Liver (tissue), 9 donors: ENCODE measurements around the gene IRAK2. TPM values are rescaled to one million over a fixed set of nuclear protein-coding genes. Genes with fewer than 3 reads are reported as not detected.

Experiments used
- DNase-seq: peaks from one replicate; pipeline ENCODE4 v3.0.0-alpha.2; 2017; ENCODE audit warnings: low spot score
- H3K27ac ChIP-seq, 2 donors: one replicate each; pipeline ENCODE4 v1.7.0; 2013; ENCODE audit warnings: inconsistent platforms in 2 of 2, low read length in 2 of 2, control low read depth in 1 of 2, low read depth in 1 of 2, mild to moderate bottlenecking in 1 of 2
- H3K27me3 ChIP-seq, 4 donors: one replicate each; pipeline versions ENCODE4 v1.6.1 to v1.7.0; 2013; ENCODE audit warnings: low read length in 3 of 4, inconsistent platforms in 1 of 4, mild to moderate bottlenecking in 1 of 4, moderate library complexity in 1 of 4; ENCODE audit not compliant: control insufficient read depth in 4 of 4, insufficient read depth in 4 of 4
- H3K36me3 ChIP-seq, 4 donors: one replicate each; pipeline versions ENCODE4 v1.6.1 to v1.7.0; 2013; ENCODE audit warnings: low read length in 3 of 4, mild to moderate bottlenecking in 3 of 4, low read depth in 1 of 4, moderate library complexity in 1 of 4; ENCODE audit not compliant: control insufficient read depth in 4 of 4, insufficient read depth in 3 of 4
- H3K4me1 ChIP-seq, 4 donors: one replicate each; pipeline versions ENCODE4 v1.6.1 to v1.7.0; 2013; ENCODE audit warnings: low read length in 3 of 4, mild to moderate bottlenecking in 3 of 4, moderate library complexity in 1 of 4; ENCODE audit not compliant: control insufficient read depth in 4 of 4, insufficient read depth in 4 of 4
- H3K4me3 ChIP-seq, 3 donors: one replicate each; pipeline versions ENCODE4 v1.6.1 to v1.7.0; 2013; ENCODE audit warnings: low read length in 3 of 3, control low read depth in 1 of 3, low read depth in 1 of 3, mild to moderate bottlenecking in 1 of 3
- H3K9ac ChIP-seq, 2 donors: one replicate each; pipeline ENCODE4 v1.7.0; 2013; ENCODE audit warnings: low read length in 2 of 2, mild to moderate bottlenecking in 2 of 2, moderate library complexity in 2 of 2, control low read depth in 1 of 2, low read depth in 1 of 2
- H3K9me3 ChIP-seq, 4 donors: one replicate each; pipeline versions ENCODE4 v1.6.1 to v1.7.0; 2013; ENCODE audit warnings: low read length in 3 of 4; ENCODE audit not compliant: control insufficient read depth in 4 of 4
- EGR1 ChIP-seq, 2 donors: IDR thresholded peaks; 2 replicates each; pipeline ENCODE4 v1.6.1; 2016 to 2018; ENCODE audit warnings: antibody characterized with exemption in 2 of 2, low read depth in 2 of 2
- FOXA2 ChIP-seq: IDR thresholded peaks from 2 replicates; pipeline ENCODE4 v1.6.1; 2016; ENCODE audit warnings: antibody characterized with exemption
- HNF4G ChIP-seq: IDR thresholded peaks from 2 replicates; pipeline ENCODE4 v1.6.1; 2016; ENCODE audit warnings: antibody characterized with exemption
- JUND ChIP-seq, 2 donors: IDR thresholded peaks; 2 replicates each; pipeline ENCODE4 v1.6.1; 2016; ENCODE audit warnings: antibody characterized with exemption in 2 of 2
- NR2F2 ChIP-seq: IDR thresholded peaks from 2 replicates; pipeline ENCODE4 v1.6.1; 2016; ENCODE audit warnings: antibody characterized with exemption
- RAD21 ChIP-seq, 2 donors: IDR thresholded peaks; 2 replicates each; pipeline ENCODE4 v1.6.1; 2016; ENCODE audit warnings: antibody characterized with exemption in 2 of 2, mild to moderate bottlenecking in 2 of 2
- RXRA ChIP-seq, 2 donors: IDR thresholded peaks; 2 replicates each; pipeline ENCODE4 v1.6.1; 2017 to 2018; ENCODE audit warnings: antibody characterized with exemption in 2 of 2, mild to moderate bottlenecking in 1 of 2
- TAF1 ChIP-seq: conservative IDR thresholded peaks from 2 replicates; pipeline ENCODE4 v1.6.1; 2016; ENCODE audit warnings: antibody characterized with exemption, mild to moderate bottlenecking
- YY1 ChIP-seq: IDR thresholded peaks from 2 replicates; pipeline ENCODE4 v1.6.1; 2016; ENCODE audit warnings: antibody characterized with exemption, mild to moderate bottlenecking
- WGBS: extraction: QIAGEN DNeasy Blood & Tissue Kit; methylation state at CpG from one replicate; pipeline ENCODE4 v1.1.7; 2013; 5-methylcytosine and 5-hydroxymethylcytosine counted together
- polyA plus RNA-seq, 2 donors: library from polyadenylated mRNA; stranded (reverse) in 1 of 2; unstranded in 1 of 2; fragments of 200-250 nt in 1 of 2; fragments of >200 nt in 1 of 2; fragmentation: Nextera tagmentation in 1 of 2; extraction: Ambion mirVana in 1 of 2; gene quantifications; one replicate each; pipeline versions ENCODE4 v1.2.1 to v1.2.3, GENCODE V29; 2013 to 2015
- total RNA-seq, 2 donors: library from RNA; depleted of rRNA; stranded (reverse); fragments of >200 nt; gene quantifications; one replicate each; pipeline ENCODE4 v1.2.3, GENCODE V29; 2014
- TF ChIP-seq, protein P1 (sequence below): IDR thresholded peaks from 2 replicates; pipeline ENCODE4 v1.6.1; 2016; ENCODE audit warnings: antibody characterized with exemption
- TF ChIP-seq, protein P2 (sequence below): IDR thresholded peaks from 2 replicates; pipeline ENCODE4 v1.6.1; 2016; ENCODE audit warnings: antibody characterized with exemption
- TF ChIP-seq, protein P3 (sequence below): IDR thresholded peaks from 2 replicates; pipeline ENCODE4 v1.6.1; 2016; ENCODE audit warnings: antibody characterized with exemption
- TF ChIP-seq, protein P4 (sequence below): fragments of 150-350 bp; IDR thresholded peaks from 2 replicates; pipeline ENCODE4 v1.5.1; 2017; ENCODE audit warnings: improper control_type of control experiment, low read depth, low read length; ENCODE audit not compliant: missing input control
- TF ChIP-seq, protein P5 (sequence below): IDR thresholded peaks from 2 replicates; pipeline ENCODE4 v1.6.1; 2016; ENCODE audit warnings: antibody characterized with exemption, mild to moderate bottlenecking
- donor health status: healthy.
- donor health status: healthy.
- donor health status: healthy.
- donor health status: healthy.
- donor health status: healthy.

Gene IRAK2
- total and polyA plus RNA-seq, 4 donors, result 2.7 to 9.3 (median 5.9) TPM

DNA sequence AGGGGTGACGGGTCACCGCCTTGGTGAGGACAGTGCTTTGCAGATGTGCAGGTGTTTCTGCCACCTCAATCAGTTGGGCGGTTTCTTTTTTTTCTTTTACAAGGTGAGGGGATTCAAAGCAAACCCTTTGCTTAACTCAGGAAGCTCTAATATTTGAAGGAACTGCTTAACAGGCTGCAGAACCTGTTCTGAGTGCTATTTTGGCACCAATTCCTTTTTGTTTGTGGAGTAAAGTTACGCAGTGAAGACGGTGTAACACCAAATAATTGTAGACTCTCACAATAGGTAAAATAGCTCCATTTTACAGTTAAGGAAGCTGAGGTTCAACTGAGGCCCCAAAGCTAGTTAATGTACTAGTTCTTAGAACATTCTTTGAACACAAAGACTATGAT is 121.4 kb downstream of the IRAK2 start:
- Histone ChIP-seq H3K9ac (no peak overlapping the region), H3K4me3 (no peak overlapping the region), H3K27ac (no peak overlapping the region), H3K27me3 (no peaks in the 10 kb centered on the region), H3K4me1 (no peaks in the 10 kb centered on the region), H3K9me3 (no peaks in the 10 kb centered on the region), H3K36me3 (peaks cover 0 to 17% (median 7%) of the 10 kb centered on the region in 4 donors)
- WGBS, result 94% methylated on average over 5 of the region's 5 CpGs
- no peak for TF ChIP-seq TAF1
- no peak for DNase-seq

DNA sequence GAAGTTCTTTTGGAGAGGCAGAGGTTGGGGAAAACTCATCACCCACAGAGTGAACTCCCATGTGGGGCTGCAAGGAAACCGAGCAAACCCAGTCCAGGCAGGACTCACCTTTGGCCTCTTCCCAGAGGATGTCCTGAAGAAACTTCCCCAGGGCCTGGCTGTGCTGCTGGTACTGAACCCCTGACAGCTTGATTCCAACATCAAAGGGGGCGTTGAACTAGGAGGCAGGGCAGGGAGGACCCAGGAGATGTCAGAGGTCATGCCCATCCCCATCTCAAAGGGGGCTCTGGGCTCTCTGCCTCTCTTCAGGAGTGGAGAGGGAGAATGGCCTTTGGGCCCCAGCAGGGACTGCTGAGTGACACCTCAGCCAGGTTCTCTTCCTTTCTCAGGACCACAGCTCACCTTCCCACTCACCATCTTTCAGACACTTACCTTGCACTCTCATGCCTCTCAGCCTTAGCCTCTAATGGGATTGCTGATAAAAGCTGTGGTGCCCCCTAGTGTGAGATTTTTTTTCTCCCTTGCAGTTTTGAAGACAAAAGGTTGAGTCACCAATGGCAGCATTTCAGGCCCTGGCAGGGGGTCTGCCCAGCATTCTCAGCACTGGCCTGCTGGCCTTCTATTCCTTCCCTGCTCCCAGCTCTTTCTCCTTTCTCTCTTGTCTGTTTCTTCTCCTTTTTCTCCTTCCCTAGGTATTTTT is 122.0 kb downstream of the IRAK2 start:
- H3K27ac ChIP-seq, result no peak overlapping the region
- peaks cover 0 to 17% (median 7%) of the 10 kb centered on the region in 4 donors for H3K36me3 ChIP-seq
- TF ChIP-seq, protein P1, sequence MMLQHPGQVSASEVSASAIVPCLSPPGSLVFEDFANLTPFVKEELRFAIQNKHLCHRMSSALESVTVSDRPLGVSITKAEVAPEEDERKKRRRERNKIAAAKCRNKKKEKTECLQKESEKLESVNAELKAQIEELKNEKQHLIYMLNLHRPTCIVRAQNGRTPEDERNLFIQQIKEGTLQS, result no peak
- TF ChIP-seq, protein P2, sequence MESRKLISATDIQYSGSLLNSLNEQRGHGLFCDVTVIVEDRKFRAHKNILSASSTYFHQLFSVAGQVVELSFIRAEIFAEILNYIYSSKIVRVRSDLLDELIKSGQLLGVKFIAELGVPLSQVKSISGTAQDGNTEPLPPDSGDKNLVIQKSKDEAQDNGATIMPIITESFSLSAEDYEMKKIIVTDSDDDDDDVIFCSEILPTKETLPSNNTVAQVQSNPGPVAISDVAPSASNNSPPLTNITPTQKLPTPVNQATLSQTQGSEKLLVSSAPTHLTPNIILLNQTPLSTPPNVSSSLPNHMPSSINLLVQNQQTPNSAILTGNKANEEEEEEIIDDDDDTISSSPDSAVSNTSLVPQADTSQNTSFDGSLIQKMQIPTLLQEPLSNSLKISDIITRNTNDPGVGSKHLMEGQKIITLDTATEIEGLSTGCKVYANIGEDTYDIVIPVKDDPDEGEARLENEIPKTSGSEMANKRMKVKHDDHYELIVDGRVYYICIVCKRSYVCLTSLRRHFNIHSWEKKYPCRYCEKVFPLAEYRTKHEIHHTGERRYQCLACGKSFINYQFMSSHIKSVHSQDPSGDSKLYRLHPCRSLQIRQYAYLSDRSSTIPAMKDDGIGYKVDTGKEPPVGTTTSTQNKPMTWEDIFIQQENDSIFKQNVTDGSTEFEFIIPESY, result no peak
- peak in 1 of 2 donors; percentile 59 for TF ChIP-seq RAD21 (IDR thresholded peaks at IDR 0.05)
- TF ChIP-seq HNF4G, result no peak
- TF ChIP-seq, protein P3, sequence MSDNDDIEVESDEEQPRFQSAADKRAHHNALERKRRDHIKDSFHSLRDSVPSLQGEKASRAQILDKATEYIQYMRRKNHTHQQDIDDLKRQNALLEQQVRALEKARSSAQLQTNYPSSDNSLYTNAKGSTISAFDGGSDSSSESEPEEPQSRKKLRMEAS, result no peak
- TF ChIP-seq TAF1, result no peak
- no peak for TF ChIP-seq NR2F2
- TF ChIP-seq, protein P4, sequence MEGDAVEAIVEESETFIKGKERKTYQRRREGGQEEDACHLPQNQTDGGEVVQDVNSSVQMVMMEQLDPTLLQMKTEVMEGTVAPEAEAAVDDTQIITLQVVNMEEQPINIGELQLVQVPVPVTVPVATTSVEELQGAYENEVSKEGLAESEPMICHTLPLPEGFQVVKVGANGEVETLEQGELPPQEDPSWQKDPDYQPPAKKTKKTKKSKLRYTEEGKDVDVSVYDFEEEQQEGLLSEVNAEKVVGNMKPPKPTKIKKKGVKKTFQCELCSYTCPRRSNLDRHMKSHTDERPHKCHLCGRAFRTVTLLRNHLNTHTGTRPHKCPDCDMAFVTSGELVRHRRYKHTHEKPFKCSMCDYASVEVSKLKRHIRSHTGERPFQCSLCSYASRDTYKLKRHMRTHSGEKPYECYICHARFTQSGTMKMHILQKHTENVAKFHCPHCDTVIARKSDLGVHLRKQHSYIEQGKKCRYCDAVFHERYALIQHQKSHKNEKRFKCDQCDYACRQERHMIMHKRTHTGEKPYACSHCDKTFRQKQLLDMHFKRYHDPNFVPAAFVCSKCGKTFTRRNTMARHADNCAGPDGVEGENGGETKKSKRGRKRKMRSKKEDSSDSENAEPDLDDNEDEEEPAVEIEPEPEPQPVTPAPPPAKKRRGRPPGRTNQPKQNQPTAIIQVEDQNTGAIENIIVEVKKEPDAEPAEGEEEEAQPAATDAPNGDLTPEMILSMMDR, result peak; percentile 23
- no peak for TF ChIP-seq RXRA (IDR thresholded peaks at IDR 0.05)
- 89% methylated on average over 2 of the region's 2 CpGs for WGBS
- H3K27me3 ChIP-seq, result no peaks in the 10 kb centered on the region
- H3K9ac ChIP-seq, result no peak overlapping the region
- DNase-seq, result no peak
- no peaks in the 10 kb centered on the region for H3K9me3 ChIP-seq
- H3K4me3 ChIP-seq, result no peak overlapping the region
- H3K4me1 ChIP-seq, result no peaks in the 10 kb centered on the region

DNA sequence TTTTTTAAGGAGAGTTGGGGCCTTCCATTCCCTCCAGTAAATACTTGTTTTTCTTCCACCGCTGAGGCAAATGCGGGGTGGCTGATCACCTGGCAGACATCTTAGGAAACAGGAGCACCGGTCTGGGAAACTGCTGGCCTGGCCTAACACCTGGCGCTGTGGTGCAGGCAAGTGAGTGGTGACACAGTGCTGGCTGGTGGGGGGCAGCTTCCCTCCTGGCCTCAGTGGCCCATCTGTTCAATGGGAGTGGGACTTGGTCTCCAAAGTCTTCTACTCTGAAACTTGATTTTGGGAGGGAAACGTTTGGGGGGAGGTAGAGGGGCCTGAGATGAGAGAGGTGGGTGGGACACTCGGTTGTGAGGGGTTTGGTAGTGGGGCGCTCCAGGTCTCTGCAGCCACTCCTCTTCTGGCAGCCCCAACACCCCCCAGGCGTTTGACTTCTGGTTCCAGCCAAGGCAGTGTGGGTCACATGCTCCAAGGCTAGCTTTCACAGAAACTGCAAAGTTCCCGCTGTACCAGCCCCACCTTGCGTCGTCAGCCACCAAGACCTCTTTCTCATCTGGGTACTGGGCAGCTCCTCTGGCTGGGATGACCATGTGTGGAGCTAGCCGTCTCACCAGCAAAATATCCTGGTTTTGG is 123.3 kb downstream of the IRAK2 start:
- no peak for DNase-seq
- no peaks in the 10 kb centered on the region for H3K27me3 ChIP-seq
- H3K4me3 ChIP-seq, result no peak overlapping the region
- no peak overlapping the region for H3K27ac ChIP-seq
- 96% methylated on average over 12 of the region's 12 CpGs for WGBS
- H3K36me3 ChIP-seq, result peaks cover 0 to 12% (median 6%) of the 10 kb centered on the region in 4 donors
- no peaks in the 10 kb centered on the region for H3K9me3 ChIP-seq
- H3K9ac ChIP-seq, result no peak overlapping the region
- TF ChIP-seq, protein P5, sequence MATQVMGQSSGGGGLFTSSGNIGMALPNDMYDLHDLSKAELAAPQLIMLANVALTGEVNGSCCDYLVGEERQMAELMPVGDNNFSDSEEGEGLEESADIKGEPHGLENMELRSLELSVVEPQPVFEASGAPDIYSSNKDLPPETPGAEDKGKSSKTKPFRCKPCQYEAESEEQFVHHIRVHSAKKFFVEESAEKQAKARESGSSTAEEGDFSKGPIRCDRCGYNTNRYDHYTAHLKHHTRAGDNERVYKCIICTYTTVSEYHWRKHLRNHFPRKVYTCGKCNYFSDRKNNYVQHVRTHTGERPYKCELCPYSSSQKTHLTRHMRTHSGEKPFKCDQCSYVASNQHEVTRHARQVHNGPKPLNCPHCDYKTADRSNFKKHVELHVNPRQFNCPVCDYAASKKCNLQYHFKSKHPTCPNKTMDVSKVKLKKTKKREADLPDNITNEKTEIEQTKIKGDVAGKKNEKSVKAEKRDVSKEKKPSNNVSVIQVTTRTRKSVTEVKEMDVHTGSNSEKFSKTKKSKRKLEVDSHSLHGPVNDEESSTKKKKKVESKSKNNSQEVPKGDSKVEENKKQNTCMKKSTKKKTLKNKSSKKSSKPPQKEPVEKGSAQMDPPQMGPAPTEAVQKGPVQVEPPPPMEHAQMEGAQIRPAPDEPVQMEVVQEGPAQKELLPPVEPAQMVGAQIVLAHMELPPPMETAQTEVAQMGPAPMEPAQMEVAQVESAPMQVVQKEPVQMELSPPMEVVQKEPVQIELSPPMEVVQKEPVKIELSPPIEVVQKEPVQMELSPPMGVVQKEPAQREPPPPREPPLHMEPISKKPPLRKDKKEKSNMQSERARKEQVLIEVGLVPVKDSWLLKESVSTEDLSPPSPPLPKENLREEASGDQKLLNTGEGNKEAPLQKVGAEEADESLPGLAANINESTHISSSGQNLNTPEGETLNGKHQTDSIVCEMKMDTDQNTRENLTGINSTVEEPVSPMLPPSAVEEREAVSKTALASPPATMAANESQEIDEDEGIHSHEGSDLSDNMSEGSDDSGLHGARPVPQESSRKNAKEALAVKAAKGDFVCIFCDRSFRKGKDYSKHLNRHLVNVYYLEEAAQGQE, result no peak
- TF ChIP-seq HNF4G (no peak), EGR1 (IDR thresholded peaks at IDR 0.05; ENCODE audit: low read depth in 2 of 2) (no peak), JUND (IDR thresholded peaks at IDR 0.05) (no peak), YY1 (no peak), FOXA2 (no peak), TAF1 (no peak)
- TF ChIP-seq, protein P4, result no peak
- TF ChIP-seq, protein P3, result no peak
- TF ChIP-seq, protein P1, result no peak
- H3K4me1 ChIP-seq, result no peaks in the 10 kb centered on the region
